LNCAP (cell line): ENCODE measurements around the gene PYROXD2.

Source experiments
- CTCF ChIP-seq: fragments of 450-650 bp; IDR thresholded peaks from 2 replicates; pipeline ENCODE4 v1.5.1; 2017; ENCODE audit warnings: mild to moderate bottlenecking

PYROXD2 gene

GRCh38 chr10:98390406-98390805 is 24.6 kb downstream of the PYROXD2 start:
- no peak for TF ChIP-seq CTCF

GRCh38 chr10:98389398-98389797 is 25.6 kb downstream of the PYROXD2 start:
- TF ChIP-seq CTCF: no peak

GRCh38 chr10:98388101-98388655 is 26.8 kb downstream of the PYROXD2 start:
- TF ChIP-seq CTCF: no peak

- no peak for TF ChIP-seq CTCF
These were observed 30.4 kb downstream of the PYROXD2 start for GRCh38 chr10:98384531-98385133.

GRCh38 chr10:98383869-98384268 is 31.1 kb downstream of the PYROXD2 start:
- TF ChIP-seq CTCF: no peak

GRCh38 chr10:98382691-98383101 is 32.3 kb downstream of the PYROXD2 start:
- no peak for TF ChIP-seq CTCF

- no peak for TF ChIP-seq CTCF
These were observed 34.3 kb downstream of the PYROXD2 start for GRCh38 chr10:98380493-98381339.
